ENCODE measurements around the gene COL27A1.

Gene COL27A1

GRCh38 chr9:114149181-114149580 lies 6.2 kb upstream of the COL27A1 start:
- DNase-seq (ENCODE audit: low read depth in 2 of 2) = no peak

- DNase-seq (ENCODE audit: low read depth in 2 of 2) = no peak
These were observed 5.5 kb upstream of the COL27A1 start for GRCh38 chr9:114149765-114150340.

DNA sequence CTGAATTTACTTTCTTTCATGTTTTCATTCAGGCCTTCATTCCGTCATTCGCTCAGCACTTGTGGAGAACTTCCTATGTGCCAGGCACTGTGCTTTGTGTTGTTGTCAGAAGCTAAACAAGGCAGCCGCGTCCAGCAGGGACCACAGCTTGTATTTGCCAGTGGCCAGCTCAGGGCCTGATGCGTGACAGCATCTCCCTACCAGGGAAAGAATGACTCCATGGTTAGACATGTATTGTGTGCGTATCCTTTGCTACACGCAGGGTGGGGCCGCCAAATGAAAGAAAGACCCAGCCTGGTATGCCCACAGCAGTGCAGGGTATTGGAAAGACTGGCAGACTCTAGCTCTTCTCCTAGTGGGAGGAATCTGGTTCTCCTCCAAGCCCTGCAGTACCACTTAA lies 4.7 kb upstream of the COL27A1 start:
- DNase-seq (ENCODE audit: low read depth in 2 of 2) = no peak

DNA sequence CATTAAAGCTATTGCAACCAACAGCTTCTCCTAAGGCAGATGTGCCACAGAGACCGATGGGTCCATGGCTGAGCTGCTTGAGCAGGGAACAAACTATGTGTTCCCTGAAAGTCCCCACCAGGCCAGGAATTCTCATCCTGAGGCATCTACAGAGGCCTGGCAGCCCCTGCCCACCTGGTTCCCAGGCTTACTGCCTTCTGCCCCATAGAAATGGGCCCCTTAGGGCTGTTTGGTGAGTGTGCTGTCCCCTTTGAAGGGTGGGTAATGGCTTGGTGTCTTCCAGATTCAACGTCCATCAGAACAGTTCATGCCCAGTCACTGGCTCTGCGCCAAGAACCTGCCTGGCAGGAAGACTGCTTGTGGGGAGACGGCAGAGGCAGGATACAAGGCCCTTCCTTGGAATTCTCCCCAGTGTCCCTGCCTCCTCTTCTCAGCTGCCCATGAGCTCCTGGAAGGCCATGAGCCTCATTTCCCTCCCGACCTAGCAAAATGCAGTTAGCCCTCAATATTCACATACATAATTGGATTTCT lies 3.8 kb upstream of the COL27A1 start:
- DNase-seq (ENCODE audit: low read depth in 2 of 2) = no peak

DNA sequence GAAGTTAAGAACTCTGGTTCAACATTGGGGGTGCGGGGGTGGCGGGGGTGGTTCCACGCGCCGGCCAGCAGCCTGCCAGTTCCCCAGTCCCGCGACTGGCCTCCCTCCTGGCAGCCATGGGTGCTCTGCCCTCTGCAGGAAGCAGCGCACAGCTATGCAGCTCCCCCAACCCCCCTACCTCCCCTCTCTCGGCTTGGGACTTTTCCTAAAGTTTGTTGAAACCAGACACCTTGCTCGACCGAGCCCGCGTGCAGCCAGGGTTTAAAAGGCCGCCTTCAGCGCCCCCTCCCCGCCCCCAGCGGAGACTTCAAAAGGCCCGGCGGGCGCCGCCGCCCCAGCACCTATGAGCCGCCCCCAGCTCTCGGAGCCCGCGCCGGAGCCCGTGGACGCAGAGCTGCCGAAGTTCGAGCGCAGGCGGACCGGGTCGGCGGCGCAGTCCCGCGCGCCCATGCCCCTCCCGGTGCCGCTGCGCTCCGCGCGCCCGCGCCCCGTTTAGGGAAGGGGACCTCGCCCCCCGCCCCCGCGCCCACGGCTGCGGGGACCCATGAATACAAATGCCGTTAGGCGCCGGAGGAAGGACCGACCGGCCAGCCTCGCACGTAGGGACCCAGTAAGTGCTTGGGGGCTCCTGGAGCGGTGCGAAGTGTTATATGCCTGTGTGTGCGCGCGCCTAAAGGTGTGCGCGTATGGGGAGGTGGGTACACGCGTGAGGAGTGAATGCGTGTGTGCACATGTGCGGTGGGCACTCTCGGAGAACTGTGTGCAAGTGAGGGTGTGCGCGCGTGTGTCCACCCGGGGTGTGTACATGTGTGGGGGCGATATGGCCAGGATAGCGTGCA lies 1.4 kb upstream of the COL27A1 start:
- DNase-seq (ENCODE audit: low read depth in 2 of 2) = no peak

- DNase-seq (ENCODE audit: low read depth in 2 of 2) = no peak
These were observed 686 bp upstream of the COL27A1 start for GRCh38 chr9:114154600-114155102.

DNA sequence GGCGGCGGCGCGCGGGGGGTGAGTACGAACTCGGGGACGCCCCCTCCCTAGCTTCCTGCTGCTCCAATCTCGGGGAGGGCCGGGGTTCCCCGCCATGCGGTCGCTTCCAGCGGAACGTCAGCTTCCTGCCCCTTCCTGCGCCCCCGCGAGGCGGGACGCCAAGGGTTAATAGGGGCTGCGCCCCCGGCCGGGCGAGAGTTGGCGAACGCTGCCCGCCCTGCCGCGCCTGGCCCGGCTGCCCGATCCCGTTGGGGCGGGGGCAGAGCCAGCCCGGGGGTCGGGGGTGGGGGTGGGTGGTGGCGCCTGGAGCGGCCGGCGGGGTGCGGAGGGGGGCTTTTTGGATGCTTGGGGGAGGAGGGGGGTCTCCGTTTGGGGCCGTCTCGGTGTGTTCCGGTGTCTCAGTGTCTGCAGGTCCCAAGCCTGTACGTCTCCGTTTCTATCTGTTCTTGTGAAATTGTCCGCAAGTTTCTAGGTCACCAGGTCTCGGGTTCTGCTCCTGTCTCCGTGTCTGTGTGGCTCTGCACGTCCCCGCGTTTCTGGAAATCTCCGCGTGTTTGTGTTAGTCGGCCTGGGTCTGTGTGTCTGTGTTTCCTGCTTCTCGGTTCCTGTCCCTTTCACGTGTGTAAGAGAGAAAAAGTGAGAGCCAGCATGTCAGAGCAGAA lies 789 bp downstream of the COL27A1 start:
- DNase-seq (ENCODE audit: low read depth in 2 of 2) = no peak

DNA sequence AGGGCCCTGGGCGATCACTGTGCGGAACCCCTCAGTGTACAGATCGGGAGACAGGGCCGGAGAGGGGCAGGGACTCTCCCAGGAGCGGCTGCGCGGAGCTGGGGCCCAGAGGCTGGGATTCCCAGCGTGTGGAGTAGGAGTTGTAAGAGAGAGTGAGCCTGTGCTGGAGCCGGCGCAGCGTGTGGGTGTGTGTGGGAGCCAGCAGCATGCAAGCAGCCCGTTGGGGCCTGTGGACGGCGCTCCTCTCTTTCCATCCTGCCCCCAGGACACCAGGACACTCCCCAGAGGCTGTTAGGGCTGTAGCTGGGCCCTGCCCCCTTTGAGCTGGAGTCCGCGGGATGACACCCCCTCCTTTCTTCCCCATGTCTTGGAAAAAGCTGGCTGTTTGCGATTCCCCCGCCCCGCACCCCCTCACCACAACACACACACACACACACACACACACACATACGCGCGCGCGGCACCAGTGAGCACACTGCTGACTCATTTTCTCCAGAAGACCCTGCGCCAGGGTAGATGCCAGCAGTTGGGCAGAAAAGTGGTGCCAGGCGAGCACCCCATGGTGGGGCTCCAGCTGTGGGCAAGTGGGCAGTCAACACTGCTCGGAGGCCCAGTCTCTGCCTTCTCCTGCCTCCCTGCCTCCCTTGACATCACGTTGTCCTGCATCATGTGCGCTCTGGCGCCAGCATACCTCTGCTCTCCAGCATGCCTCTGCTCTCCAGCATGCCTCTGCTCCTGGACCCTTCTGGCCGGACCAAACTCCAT lies 1.5 kb downstream of the COL27A1 start:
- no peak for DNase-seq (ENCODE audit: low read depth in 2 of 2)

DNA sequence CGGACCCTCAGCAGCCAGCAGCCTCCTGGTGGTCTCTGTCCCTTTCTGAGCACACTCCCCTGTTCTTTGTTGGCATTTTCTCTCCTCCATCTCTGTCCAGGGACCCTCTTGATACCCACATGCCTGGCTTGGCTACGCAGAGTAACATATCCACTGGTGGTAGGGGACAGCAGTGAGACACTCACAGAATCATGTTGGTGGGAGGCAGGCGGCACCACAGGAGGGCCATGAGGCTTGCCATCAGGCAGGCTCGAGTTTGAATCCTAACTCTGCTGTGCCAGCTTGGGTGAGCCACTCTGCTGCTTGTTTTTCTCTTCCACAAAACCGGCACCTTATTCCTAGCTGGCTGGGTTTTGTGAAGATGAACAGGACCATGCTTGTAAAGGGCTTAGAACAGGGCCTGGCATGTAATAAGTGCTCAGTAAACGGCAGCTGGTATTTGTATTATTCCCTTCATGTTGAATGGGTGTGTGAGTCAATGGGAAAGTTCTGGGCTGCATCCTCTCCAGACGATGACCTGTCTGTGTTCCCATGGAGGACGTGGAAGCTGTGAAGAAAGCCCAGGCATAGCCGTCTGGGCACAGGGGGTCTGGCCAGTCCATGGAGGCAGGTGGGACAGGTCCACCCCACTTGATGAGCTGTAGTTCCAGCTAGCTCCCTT lies 2.3 kb downstream of the COL27A1 start:
- no peak for DNase-seq (ENCODE audit: low read depth in 2 of 2)

DNA sequence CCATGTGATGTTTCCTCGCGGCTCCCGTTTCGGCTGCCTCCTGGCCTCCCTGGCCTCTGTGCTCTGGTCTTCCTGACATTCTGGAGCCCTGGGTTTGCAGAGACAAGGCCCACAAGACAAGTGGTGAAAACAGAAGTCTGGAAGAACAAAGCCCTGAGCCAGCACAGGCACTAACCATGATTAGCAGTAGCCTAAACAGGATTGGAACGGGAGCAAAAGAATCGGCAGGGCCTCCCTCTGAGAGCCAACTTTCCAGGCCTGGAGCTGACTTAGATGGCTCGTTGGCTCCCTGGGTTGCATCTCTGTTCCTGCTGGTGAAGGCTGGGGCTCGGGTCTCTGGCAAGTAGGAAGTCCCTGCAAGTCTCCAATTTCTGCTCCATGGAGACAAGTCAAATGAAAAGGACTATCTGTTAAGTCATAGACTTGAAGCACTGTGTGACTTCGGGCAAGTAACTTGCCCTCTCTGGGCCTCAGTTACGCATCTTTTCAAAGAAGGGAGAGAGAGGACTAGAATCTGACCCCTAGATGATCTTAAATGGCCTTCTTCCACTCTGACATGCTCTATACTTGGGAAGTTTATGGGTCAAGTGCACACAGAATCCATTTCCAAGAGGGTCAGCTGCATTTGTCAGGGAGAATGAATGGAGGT lies 3.3 kb downstream of the COL27A1 start:
- DNase-seq (ENCODE audit: low read depth in 2 of 2) = no peak

- no peak for DNase-seq (ENCODE audit: low read depth in 2 of 2)
These were observed 4.4 kb downstream of the COL27A1 start for GRCh38 chr9:114159691-114160090.

GRCh38 chr9:114161513-114161912 lies 6.2 kb downstream of the COL27A1 start:
- no peak for DNase-seq (ENCODE audit: low read depth in 2 of 2)

DNA sequence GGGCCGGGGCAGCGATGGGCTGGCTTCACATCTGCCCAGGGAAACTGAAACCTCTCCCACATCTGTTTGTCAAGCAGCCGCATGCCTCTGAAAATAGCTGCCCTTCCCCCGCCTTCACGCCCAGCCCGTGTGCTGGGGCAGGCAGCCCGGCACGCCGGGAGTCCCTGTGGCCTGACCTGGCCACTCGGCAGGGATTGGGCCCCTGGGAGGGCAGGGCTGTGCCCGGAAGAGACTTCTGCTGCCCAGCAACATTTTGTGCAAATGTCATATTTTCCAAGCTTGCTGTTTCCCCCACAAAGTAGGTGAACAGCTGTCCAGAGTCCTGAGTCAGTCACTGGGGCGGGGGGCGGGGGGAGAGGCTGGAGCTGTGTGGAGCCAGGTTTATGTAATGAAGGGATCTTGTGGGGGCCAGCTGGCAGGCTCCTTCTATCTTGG lies 8.2 kb downstream of the COL27A1 start:
- DNase-seq (ENCODE audit: low read depth in 2 of 2) = no peak

DNA sequence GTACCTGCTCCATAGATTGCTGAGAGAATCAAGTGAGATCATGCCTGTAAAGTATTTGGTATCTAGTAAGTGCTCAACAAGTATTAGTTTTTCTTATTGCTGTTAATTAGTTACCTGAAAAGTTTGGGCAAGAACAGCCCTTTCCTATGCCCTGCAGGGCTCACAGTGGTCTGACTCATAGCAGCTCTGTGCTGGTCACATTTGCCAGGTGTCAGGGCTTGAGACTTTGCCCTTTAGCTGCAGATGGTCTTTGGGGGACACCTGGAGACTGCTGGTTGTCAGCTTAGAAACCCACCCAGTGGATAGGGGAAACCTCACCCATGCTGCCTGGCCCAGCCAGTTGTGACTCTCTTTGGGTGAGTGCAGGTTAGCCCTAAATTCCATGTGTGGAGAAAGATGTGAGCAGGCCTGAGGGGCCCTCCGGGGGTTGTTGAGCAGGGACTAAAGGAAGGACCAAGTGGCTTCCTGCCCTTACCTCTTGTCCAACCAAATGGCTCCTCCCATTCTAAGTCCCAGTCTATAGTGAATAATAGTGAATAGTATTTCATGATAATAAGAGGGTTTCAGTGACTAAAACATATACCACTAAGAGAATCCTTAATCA lies 9.0 kb downstream of the COL27A1 start:
- no peak for DNase-seq (ENCODE audit: low read depth in 2 of 2)

DNA sequence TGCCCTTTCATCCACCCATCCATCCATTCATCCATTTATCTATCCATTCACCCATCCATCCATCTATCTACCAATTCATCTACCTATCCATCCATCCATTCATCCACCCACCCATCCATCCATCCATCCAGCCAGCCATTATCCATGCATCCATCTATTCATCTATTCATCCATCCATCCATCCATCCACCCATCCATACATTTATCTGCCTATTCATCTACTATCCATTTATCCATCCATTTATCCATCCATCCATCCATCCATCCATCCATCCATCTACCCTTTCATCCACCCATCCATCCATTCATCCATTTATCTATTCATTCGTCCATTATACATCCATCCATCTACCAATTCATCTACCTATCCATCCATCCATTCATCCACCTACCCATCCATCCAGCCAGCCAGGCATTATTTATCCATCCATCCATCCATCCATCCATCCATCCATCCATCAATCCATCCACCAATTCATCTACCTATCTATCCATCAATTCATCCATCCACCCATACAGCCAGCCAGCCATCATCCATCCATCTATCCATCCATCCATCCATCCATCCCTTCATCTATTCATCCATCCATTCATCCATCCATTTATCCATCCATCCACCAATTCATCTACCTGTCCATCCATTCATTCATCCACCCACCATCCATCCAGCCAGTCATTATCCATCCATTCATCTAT lies 10.2 kb downstream of the COL27A1 start:
- no peak for DNase-seq (ENCODE audit: low read depth in 2 of 2)

DNA sequence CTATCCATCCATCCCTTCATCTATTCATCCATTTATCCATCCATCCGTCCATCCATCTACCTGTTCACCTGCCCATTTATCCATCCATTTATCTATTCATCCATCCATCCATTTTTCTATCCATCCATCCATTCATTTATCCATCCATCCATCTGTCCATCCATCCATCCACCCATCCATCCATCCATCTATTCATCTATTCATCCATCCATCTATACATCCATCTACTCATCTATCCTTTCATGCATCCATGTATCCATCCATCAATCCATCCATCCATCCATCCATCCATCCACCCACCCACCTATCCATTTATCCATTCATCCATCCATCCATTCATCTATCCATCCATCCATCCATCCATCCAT lies 10.8 kb downstream of the COL27A1 start:
- no peak for DNase-seq (ENCODE audit: low read depth in 2 of 2)

DNA sequence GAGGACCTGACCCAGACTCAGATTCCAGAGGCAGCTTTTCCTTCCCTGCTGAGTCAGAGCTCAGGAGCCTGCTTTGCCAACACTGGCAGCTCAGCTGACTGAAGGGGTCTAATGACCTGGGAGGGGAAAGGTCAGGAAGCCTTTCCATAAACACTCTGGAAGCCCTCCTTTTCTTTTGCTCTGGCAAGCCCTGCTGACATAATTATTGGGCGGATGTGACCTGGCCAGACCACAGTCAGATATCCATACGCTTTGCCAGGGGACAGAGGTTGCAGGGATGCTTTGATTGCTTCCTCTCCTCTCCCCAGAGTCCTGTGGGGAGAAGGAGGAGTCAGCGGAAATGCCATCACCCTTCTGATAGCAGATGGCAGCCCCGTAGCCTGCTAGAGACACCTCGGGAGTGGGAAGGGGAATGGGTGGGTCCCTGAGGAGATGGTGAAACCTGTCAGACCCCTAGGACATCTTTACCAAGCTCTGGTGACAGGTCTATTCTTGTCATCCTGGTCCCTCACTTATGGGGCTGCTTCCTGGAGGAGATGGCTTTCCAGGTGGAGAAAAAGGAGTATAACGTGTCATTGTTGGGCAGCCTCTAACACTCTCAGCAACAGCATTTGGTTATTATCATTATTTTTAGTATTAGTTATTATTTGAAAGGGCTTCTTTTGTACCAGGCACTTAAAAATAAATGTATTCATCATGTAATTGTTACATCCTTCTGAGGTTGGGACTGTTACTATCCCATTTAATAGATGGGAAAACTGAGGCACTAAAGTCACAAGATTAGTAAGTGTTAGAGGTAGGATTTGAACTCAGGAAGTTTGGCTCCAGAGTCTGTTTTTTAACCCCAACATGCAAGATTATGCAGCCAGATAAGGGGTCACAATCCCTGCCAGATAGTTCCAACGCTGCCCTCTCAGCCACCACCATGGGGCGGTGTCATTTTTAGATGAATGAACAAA lies 11.6 kb downstream of the COL27A1 start:
- no peak for DNase-seq (ENCODE audit: low read depth in 2 of 2)

GRCh38 chr9:114167591-114168091 lies 12.3 kb downstream of the COL27A1 start:
- DNase-seq (ENCODE audit: low read depth in 2 of 2) = no peak
